CD8-positive, alpha-beta memory T cell (primary cell): Measurements from ENCODE around the gene TMF1. TPM values are rescaled to one million over a fixed set of nuclear protein-coding genes. Genes with fewer than 3 reads are reported as not detected.

Experiments used
- CTCF ChIA-PET: fragments of 350-600 bp; sonication (Branson Sonifier 250); formaldehyde crosslinking; loops from one replicate; lab custom pipeline; 2021; ENCODE audit warnings: antibody characterized with exemption; lab: Charles Lee
- POLR2A ChIA-PET: fragments of 350-600 bp; sonication (Branson Sonifier 250); formaldehyde crosslinking; loops from one replicate; lab custom pipeline; 2021; ENCODE audit warnings: antibody characterized with exemption; lab: Charles Lee
- DNase-seq, 5 donors: peaks; one replicate each; pipeline versions ENCODE4 v3.0.0 to v3.0.0-alpha.2; 2020 to 2022; ENCODE audit warnings: mixed read lengths in 1 of 5
- H3K27ac ChIP-seq: one replicate; pipeline ENCODE4 v1.7.0; 2013; ENCODE audit warnings: low read depth, mild to moderate bottlenecking, low read length, moderate library complexity
- H3K27me3 ChIP-seq: 2 replicates; pipeline ENCODE4 v1.7.0; 2013; ENCODE audit warnings: low read length, mild to moderate bottlenecking; ENCODE audit not compliant: insufficient read depth, poor library complexity, severe bottlenecking
- H3K36me3 ChIP-seq: 2 replicates; pipeline ENCODE4 v1.7.0; 2013; ENCODE audit warnings: mild to moderate bottlenecking, low read length, moderate library complexity; ENCODE audit not compliant: insufficient read depth
- H3K4me1 ChIP-seq: 2 replicates; pipeline ENCODE4 v1.7.0; 2013; ENCODE audit warnings: mild to moderate bottlenecking, low read length, moderate library complexity; ENCODE audit not compliant: insufficient read depth
- H3K4me3 ChIP-seq: 2 replicates; pipeline ENCODE4 v1.7.0; 2013; ENCODE audit warnings: mild to moderate bottlenecking, low read length
- H3K9me3 ChIP-seq: 2 replicates; pipeline ENCODE4 v1.7.0; 2013; ENCODE audit warnings: mild to moderate bottlenecking, low read length
- H3K27ac Mint-ChIP-seq, 8 donors: one replicate each; pipeline ENCODE4 v1.8.0; 2020 to 2021; ENCODE audit warnings: mixed read lengths in 8 of 8, mild to moderate bottlenecking in 6 of 8, inconsistent platforms in 3 of 8, moderate library complexity in 3 of 8
- H3K27me3 Mint-ChIP-seq, 2 donors: one replicate each; pipeline ENCODE4 v1.8.0; 2020 to 2021; ENCODE audit warnings: mixed read lengths in 2 of 2, mild to moderate bottlenecking in 1 of 2, moderate library complexity in 1 of 2
- H3K36me3 Mint-ChIP-seq, 3 donors: one replicate each; pipeline ENCODE4 v1.8.0; 2020 to 2021; ENCODE audit warnings: mixed read lengths in 3 of 3, inconsistent platforms in 1 of 3, mild to moderate bottlenecking in 1 of 3
- H3K4me1 Mint-ChIP-seq, 3 donors: one replicate each; pipeline ENCODE4 v1.8.0; 2020 to 2021; ENCODE audit warnings: mixed read lengths in 3 of 3, inconsistent platforms in 1 of 3, mild to moderate bottlenecking in 1 of 3
- H3K4me3 Mint-ChIP-seq, 7 donors: one replicate each; pipeline ENCODE4 v1.8.0; 2020 to 2021; ENCODE audit warnings: mixed read lengths in 7 of 7, mild to moderate bottlenecking in 6 of 7, moderate library complexity in 4 of 7, inconsistent platforms in 2 of 7
- H3K9me3 Mint-ChIP-seq, 5 donors: one replicate each; pipeline ENCODE4 v1.8.0; 2020 to 2022; ENCODE audit warnings: mixed read lengths in 5 of 5, mild to moderate bottlenecking in 3 of 5, moderate library complexity in 2 of 5, inconsistent platforms in 1 of 5
- polyA plus RNA-seq: library from polyadenylated mRNA; unstranded; fragments of 300-500 nt; fragmentation: Illumina TruSeq; gene quantifications from one replicate; pipeline ENCODE4 v1.2.3, GENCODE V29; 2021
- total RNA-seq, 2 experiments: library from RNA; stranded (reverse); gene quantifications; one replicate each; pipeline ENCODE4 v1.2.3, GENCODE V29; 2021

TMF1 gene
- total and polyA plus RNA-seq, 3 experiments from 2014 or later: 31.8 to 40.0 (median 35.6) TPM

DNA sequence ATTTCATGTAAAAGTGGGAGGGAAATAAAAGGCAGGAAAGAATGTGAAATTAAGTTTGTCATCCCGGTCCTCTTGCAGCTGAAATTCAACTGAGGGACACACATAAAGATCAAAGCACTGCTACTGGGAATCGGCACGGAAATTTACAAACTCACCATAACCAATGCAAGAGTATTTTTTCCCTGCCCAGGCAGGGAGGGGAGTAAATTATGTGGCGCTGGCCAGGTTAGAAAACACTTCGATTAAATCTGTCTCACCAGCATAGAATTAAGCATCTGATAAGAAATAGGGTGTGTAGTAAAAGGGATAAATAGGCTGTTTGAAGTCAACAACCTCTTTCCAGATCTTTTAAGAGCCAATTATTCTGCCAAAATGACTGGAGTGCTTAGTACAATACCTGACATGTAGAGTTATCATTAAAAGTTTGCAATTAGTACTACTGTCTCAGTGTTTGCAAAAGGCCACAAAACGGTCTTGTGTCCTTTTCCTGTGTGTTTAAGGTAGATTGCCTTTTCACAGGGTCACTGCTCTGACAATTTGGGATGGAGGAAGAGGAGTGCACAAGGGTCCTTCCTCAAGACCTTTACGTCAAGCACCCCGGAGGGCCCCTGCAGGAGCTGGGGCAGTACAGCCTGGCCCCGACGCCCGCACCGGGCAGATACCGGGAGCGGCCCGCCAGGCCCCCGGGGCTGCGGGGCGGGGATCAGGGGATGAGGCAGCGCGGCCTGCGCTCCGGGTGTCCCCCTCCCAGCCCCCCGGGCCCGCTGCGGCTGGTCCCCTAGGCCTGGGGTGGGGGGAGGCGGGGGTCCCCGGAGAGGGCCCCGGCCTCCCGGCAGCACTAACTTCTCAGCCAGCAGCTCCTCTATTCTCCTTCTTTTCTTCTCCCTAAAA is 27.4 kb upstream of the TMF1 start:
- H3K4me3 Mint-ChIP-seq: peak overlapping the region; percentile 80 to 92 (median 87)
- Histone ChIP-seq H3K27ac (peak overlapping the region; percentile 62), H3K9me3 (no peaks in the 10 kb centered on the region), H3K4me1 (peaks cover 62% of the 10 kb centered on the region), H3K4me3 (peak overlapping the region; percentile 85), H3K36me3 (no peaks in the 10 kb centered on the region), H3K27me3 (no peaks in the 10 kb centered on the region)
- peak in 1 of 5 donors; percentile 7 for DNase-seq
- H3K27ac Mint-ChIP-seq: peak overlapping the region; percentile 69 to 96 (median 84)
- H3K9me3 Mint-ChIP-seq: no peaks in the 10 kb centered on the region
- H3K36me3 Mint-ChIP-seq: peaks cover 0 to 26% (median 0%) of the 10 kb centered on the region in 3 donors
- ChIA-PET CTCF (no interaction called here), POLR2A (interaction anchor here (1.0 to 1.7 kb wide), 3 partner anchors 9 to 27 kb away, joined by 3 to 6 read pairs (median 3); no protein-coding TSS in a partner anchor)
- peaks cover 67 to 76% (median 69%) of the 10 kb centered on the region in 3 donors for H3K4me1 Mint-ChIP-seq
- no peaks in the 10 kb centered on the region for H3K27me3 Mint-ChIP-seq

DNA sequence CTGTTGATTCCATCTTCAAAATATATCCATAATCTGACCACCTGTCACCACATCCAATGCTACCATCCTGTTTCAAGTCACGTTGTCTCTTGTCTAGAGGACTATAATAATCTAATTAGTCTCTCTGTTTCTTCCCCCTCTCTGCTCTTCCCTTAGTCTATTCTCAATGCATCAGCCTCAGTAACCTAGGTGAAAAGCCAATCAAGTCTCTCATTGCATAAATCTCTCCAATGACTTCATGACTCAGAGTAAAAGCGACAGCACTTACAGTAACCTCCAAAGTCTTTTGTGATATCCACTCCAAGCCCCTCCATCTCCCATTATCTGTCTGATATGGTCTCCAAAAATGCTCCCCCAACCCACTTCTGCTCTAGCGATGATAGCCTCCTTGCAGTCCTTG is 20.8 kb upstream of the TMF1 start:
- Histone ChIP-seq H3K4me1 (peaks cover 4% of the 10 kb centered on the region), H3K27me3 (no peaks in the 10 kb centered on the region), H3K36me3 (peaks cover 3% of the 10 kb centered on the region), H3K27ac (no peak overlapping the region), H3K4me3 (no peak overlapping the region), H3K9me3 (no peaks in the 10 kb centered on the region)
- ChIA-PET POLR2A (no interaction called here), CTCF (no interaction called here)
- H3K4me3 Mint-ChIP-seq: peak overlapping the region in 1 of 7 donors; percentile 16
- peaks cover 0 to 60% (median 19%) of the 10 kb centered on the region in 3 donors for H3K36me3 Mint-ChIP-seq
- no peaks in the 10 kb centered on the region for H3K27me3 Mint-ChIP-seq
- H3K4me1 Mint-ChIP-seq: peaks cover 26 to 47% (median 44%) of the 10 kb centered on the region in 3 donors
- no peaks in the 10 kb centered on the region for H3K9me3 Mint-ChIP-seq
- peak overlapping the region in 6 of 8 donors; percentile 0 to 70 (median 8) for H3K27ac Mint-ChIP-seq
- DNase-seq: no peak

DNA sequence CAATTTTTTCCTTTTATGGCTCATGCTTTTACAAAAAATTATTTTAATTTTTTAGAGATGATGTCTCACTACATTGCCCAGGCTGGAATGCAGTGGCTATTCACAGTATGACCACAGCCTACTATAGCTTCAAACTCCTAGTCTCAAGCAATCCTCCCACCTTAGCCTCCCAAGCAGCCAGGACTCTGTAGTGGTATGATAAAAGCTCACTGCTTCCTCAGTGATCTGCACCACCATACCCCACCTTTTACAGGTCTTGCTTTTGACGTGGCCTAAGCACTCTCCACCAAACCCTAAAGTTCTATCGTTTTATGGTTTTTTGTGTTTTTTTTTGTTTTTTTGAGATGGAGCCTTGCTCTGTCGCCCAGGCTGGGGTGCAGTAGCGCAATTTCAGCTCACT is 14.0 kb upstream of the TMF1 start:
- H3K4me3 ChIP-seq: no peak overlapping the region
- peaks cover 37% of the 10 kb centered on the region for H3K4me1 ChIP-seq
- H3K27ac ChIP-seq: no peak overlapping the region
- H3K9me3 ChIP-seq: no peaks in the 10 kb centered on the region
- H3K9me3 Mint-ChIP-seq: no peaks in the 10 kb centered on the region
- POLR2A ChIA-PET: interaction anchor here (0.8 kb wide), 1 partner anchor 14 kb away, joined by 3 read pairs; the partner anchor contains the start of gene TMF1
- peaks cover 34 to 63% (median 53%) of the 10 kb centered on the region in 3 donors for H3K4me1 Mint-ChIP-seq
- peak overlapping the region in 1 of 7 donors; percentile 65 for H3K4me3 Mint-ChIP-seq
- peak overlapping the region; percentile 78 to 93 (median 88) for H3K27ac Mint-ChIP-seq
- no peaks in the 10 kb centered on the region for H3K27me3 Mint-ChIP-seq
- H3K27me3 ChIP-seq: no peaks in the 10 kb centered on the region
- CTCF ChIA-PET: no interaction called here
- H3K36me3 Mint-ChIP-seq: peaks cover 4 to 41% (median 14%) of the 10 kb centered on the region in 3 donors
- DNase-seq: no peak
- peaks cover 9% of the 10 kb centered on the region for H3K36me3 ChIP-seq

DNA sequence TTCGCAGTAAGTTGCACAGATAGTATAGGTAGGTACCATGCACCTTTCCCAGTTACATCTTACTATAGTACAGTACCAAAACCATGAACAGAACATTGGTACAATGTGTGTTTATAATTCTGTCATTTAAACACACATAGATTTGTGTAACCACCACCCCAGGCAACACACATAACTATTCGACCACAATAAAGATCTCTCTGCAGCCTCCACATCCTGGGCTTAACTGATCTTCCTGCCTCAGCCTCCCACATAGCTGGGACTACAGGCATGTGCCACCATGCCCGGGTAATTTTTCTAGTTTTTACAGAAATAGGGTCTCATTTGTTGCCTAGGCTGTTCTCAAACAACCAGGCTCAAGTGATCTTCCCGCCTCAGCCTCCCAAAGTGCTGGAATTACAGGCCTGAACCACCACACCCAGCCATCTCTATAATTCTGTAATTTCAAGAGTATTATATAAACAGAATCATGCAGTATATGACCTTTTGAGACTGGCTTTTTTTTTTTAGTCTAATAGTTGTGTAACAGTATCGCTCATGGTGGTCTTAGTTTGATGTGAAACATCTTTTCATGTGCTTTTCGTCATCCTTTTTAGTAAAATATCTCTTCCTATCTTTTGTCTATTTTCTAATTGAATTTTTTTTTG is 13.3 kb upstream of the TMF1 start:
- Histone ChIP-seq H3K27me3 (no peaks in the 10 kb centered on the region), H3K36me3 (peaks cover 13% of the 10 kb centered on the region), H3K9me3 (no peaks in the 10 kb centered on the region), H3K4me1 (peaks cover 37% of the 10 kb centered on the region), H3K4me3 (no peak overlapping the region), H3K27ac (no peak overlapping the region)
- Mint-ChIP-seq H3K4me3 (peak overlapping the region in 6 of 7 donors; percentile 23 to 65 (median 61)), H3K27me3 (no peaks in the 10 kb centered on the region), H3K9me3 (no peaks in the 10 kb centered on the region), H3K36me3 (peaks cover 9 to 40% (median 11%) of the 10 kb centered on the region in 3 donors), H3K4me1 (peaks cover 36 to 56% (median 52%) of the 10 kb centered on the region in 3 donors), H3K27ac (peak overlapping the region; percentile 84 to 95 (median 89))
- ChIA-PET CTCF (no interaction called here), POLR2A (no interaction called here)
- DNase-seq: peak in 1 of 5 donors; percentile 27

DNA sequence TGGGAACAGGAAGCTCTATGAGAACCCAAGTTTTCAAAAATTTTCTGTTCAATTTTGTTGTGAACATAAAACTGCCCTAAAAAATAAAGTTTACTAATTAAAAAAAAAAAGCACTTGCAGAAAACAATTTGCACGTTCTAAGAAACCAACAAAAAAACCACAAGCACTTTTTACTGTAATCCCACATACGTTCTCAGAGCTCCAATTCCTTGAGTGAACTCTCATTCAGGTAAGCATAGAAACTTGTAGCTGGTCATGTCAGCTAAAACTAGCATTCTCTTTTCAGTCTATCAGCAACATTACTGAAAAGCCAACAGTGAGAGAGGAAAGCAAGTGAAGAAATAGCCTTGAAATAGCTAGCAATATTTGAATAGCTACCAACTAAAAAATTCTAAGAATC is 11.5 kb upstream of the TMF1 start:
- no peaks in the 10 kb centered on the region for H3K9me3 ChIP-seq
- CTCF ChIA-PET: interaction anchor here (0.7 to 1.6 kb wide), 3 partner anchors 11 to 30 kb away, joined by 3 to 7 read pairs (median 3); partner anchors contain the start of genes ARL6IP5 and TMF1
- peaks cover 20% of the 10 kb centered on the region for H3K36me3 ChIP-seq
- Mint-ChIP-seq H3K4me1 (peaks cover 47 to 65% (median 63%) of the 10 kb centered on the region in 3 donors), H3K9me3 (no peaks in the 10 kb centered on the region), H3K36me3 (peaks cover 16 to 48% (median 19%) of the 10 kb centered on the region in 3 donors), H3K4me3 (peak overlapping the region in 6 of 7 donors; percentile 40 to 72 (median 46)), H3K27ac (peak overlapping the region; percentile 27 to 94 (median 84)), H3K27me3 (no peaks in the 10 kb centered on the region)
- DNase-seq: no peak
- H3K4me3 ChIP-seq: no peak overlapping the region
- H3K27ac ChIP-seq: no peak overlapping the region
- no peaks in the 10 kb centered on the region for H3K27me3 ChIP-seq
- POLR2A ChIA-PET: interaction anchor here (0.6 to 0.8 kb wide), 2 partner anchors 10 to 23 kb away, joined by 3 to 4 read pairs; no protein-coding TSS in a partner anchor
- peaks cover 50% of the 10 kb centered on the region for H3K4me1 ChIP-seq

DNA sequence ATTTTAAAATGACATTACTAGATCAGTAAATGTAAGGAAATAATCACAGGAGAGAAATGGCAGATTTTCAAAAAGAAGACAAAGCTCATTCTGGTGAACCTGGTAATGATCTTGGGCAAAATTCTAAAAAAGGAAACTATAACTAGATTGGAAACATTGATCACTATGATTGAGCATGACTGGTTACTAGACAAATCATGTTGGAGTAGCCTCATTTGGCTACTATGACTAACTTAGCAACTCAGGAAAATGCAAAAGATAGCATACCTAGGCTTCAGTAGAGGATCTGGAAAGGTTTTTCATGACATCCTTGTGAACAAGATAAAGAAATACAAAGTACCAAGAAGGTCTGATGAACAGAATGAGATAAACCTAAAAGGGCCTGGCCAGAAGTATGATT is 7.6 kb upstream of the TMF1 start:
- Mint-ChIP-seq H3K27ac (peak overlapping the region; percentile 74 to 94 (median 92)), H3K9me3 (no peaks in the 10 kb centered on the region), H3K4me3 (no peak overlapping the region), H3K27me3 (no peaks in the 10 kb centered on the region), H3K36me3 (peaks cover 16 to 62% (median 18%) of the 10 kb centered on the region in 3 donors), H3K4me1 (peaks cover 40 to 62% (median 59%) of the 10 kb centered on the region in 3 donors)
- no peaks in the 10 kb centered on the region for H3K27me3 ChIP-seq
- CTCF ChIA-PET: interaction anchor here (1.0 to 2.2 kb wide), 2 partner anchors 30 to 34 kb away, joined by 3 to 4 read pairs; no protein-coding TSS in a partner anchor
- DNase-seq: no peak
- peaks cover 44% of the 10 kb centered on the region for H3K4me1 ChIP-seq
- H3K36me3 ChIP-seq: peaks cover 30% of the 10 kb centered on the region
- POLR2A ChIA-PET: interaction anchor here (1.1 kb wide), 1 partner anchor 32 kb away, joined by 4 read pairs; no protein-coding TSS in a partner anchor
- H3K27ac ChIP-seq: no peak overlapping the region
- no peak overlapping the region for H3K4me3 ChIP-seq
- no peaks in the 10 kb centered on the region for H3K9me3 ChIP-seq

DNA sequence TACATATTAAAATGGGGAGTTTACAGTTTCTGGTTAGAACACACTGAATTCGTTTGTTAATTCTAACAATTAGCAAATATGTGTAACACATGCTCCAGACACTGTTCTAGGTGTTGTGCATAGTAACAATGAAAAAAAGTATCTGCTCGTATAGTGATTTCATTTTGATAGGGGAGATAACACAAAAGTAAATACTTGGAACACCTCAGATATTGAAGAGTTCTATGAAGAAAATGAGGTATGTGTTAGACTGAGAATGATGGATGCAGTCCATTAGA is 6.8 kb upstream of the TMF1 start:
- Mint-ChIP-seq H3K27me3 (no peaks in the 10 kb centered on the region), H3K36me3 (peaks cover 16 to 61% (median 18%) of the 10 kb centered on the region in 3 donors), H3K27ac (peak overlapping the region; percentile 74 to 94 (median 92)), H3K4me1 (peaks cover 33 to 54% (median 51%) of the 10 kb centered on the region in 3 donors), H3K9me3 (no peaks in the 10 kb centered on the region), H3K4me3 (peak overlapping the region in 5 of 7 donors; percentile 6 to 68 (median 31))
- DNase-seq: no peak
- Histone ChIP-seq H3K36me3 (peaks cover 31% of the 10 kb centered on the region), H3K27ac (peak overlapping the region; percentile 40), H3K4me3 (peak overlapping the region; percentile 11), H3K4me1 (peaks cover 36% of the 10 kb centered on the region), H3K9me3 (no peaks in the 10 kb centered on the region), H3K27me3 (no peaks in the 10 kb centered on the region)
- ChIA-PET POLR2A (interaction anchor here (1.0 to 1.3 kb wide), 4 partner anchors 16 to 33 kb away, joined by 3 to 4 read pairs (median 4); partner anchors contain the start of gene ARL6IP5), CTCF (interaction anchor here (0.9 to 2.2 kb wide), 4 partner anchors 27 to 34 kb away, joined by 3 to 4 read pairs (median 4); no protein-coding TSS in a partner anchor)
